Measurements from ENCODE around the gene FARS2. TPM values are rescaled to one million over a fixed set of nuclear protein-coding genes. Genes with fewer than 3 reads are reported as not detected.
A peak's percentile ranks its signal among the peaks of the same experiment; 100 is the strongest.

Gene FARS2
- total RNA-seq, 2 experiments from 2014 or later, result 13.8 to 14.3 TPM

GRCh38 chr6:5762561-5762968 is 501.3 kb downstream of the FARS2 start:
- no peaks in the 10 kb centered on the region for H3K79me2 ChIP-seq (ENCODE audit: insufficient read depth, low read depth, low read length)
- no peak overlapping the region for H3K4me3 ChIP-seq (ENCODE audit: low read depth, low read length, poor library complexity, severe bottlenecking)
- H3K27ac ChIP-seq (ENCODE audit: low read depth, low read length, poor library complexity, severe bottlenecking), result no peak overlapping the region
- no peaks in the 10 kb centered on the region for H3K9me3 ChIP-seq (ENCODE audit: low read length)
- CTCF ChIA-PET (ENCODE audit: unreplicated experiment), result no interaction called here
- POLR2A ChIA-PET, result no interaction called here
- no TSS peak for BruUV-seq (replicated peaks)
- no peak for TF ChIP-seq CTCF (conservative IDR thresholded peaks at IDR 0.05; ENCODE audit: low read length)
- no peak for TF ChIP-seq EZH2phosphoT487 (IDR thresholded peaks at IDR 0.05; ENCODE audit: borderline replicate concordance, low read depth, low read length)
- intact Hi-C loops (cut with micrococcal nuclease; ENCODE audit: unreplicated experiment), result no loop called here
- no peak for DNase-seq (ENCODE audit: low spot score)
- H3K4me1 ChIP-seq (ENCODE audit: insufficient read depth, low read length, poor library complexity, severe bottlenecking), result peaks cover 3% of the 10 kb centered on the region
- no peaks in the 10 kb centered on the region for H3K9me2 ChIP-seq (ENCODE audit: insufficient read depth, low read length)
- H3K36me3 ChIP-seq (ENCODE audit: insufficient read depth, low read length), result no peaks in the 10 kb centered on the region
- no peak overlapping the region for H2AFZ ChIP-seq (ENCODE audit: low read length)
- H4K20me1 ChIP-seq (ENCODE audit: insufficient read depth, low read length), result no peaks in the 10 kb centered on the region
- H3K4me2 ChIP-seq (ENCODE audit: low read length), result no peak overlapping the region

GRCh38 chr6:5763407-5763806 is 502.1 kb downstream of the FARS2 start:
- Histone ChIP-seq H3K36me3 (ENCODE audit: insufficient read depth, low read length) (no peaks in the 10 kb centered on the region), H3K9me2 (ENCODE audit: insufficient read depth, low read length) (no peaks in the 10 kb centered on the region), H3K79me2 (ENCODE audit: insufficient read depth, low read depth, low read length) (no peaks in the 10 kb centered on the region), H4K20me1 (ENCODE audit: insufficient read depth, low read length) (no peaks in the 10 kb centered on the region), H3K4me2 (ENCODE audit: low read length) (no peak overlapping the region), H3K9me3 (ENCODE audit: low read length) (no peaks in the 10 kb centered on the region; the same call in 1 of the 2 replicates), H3K27ac (ENCODE audit: low read depth, low read length, poor library complexity, severe bottlenecking) (no peak overlapping the region), H3K4me1 (ENCODE audit: insufficient read depth, low read length, poor library complexity, severe bottlenecking) (peaks cover 3% of the 10 kb centered on the region), H2AFZ (ENCODE audit: low read length) (no peak overlapping the region), H3K4me3 (ENCODE audit: low read depth, low read length, poor library complexity, severe bottlenecking) (no peak overlapping the region)
- no peak for DNase-seq (ENCODE audit: low spot score)
- TF ChIP-seq EZH2phosphoT487 (IDR thresholded peaks at IDR 0.05; ENCODE audit: borderline replicate concordance, low read depth, low read length) (no peak), CTCF (conservative IDR thresholded peaks at IDR 0.05; ENCODE audit: low read length) (no peak)
- no TSS peak for BruUV-seq (replicated peaks)
- ChIA-PET POLR2A (interaction anchor here (0.7 kb wide), 1 partner anchor 422 kb away, joined by 3 read pairs; no protein-coding TSS in a partner anchor), CTCF (ENCODE audit: unreplicated experiment) (no interaction called here)
- intact Hi-C loops (cut with micrococcal nuclease; ENCODE audit: unreplicated experiment), result no loop called here

- Histone ChIP-seq H4K20me1 (ENCODE audit: insufficient read depth, low read length) (no peaks in the 10 kb centered on the region), H3K4me3 (ENCODE audit: low read depth, low read length, poor library complexity, severe bottlenecking) (no peak overlapping the region), H2AFZ (ENCODE audit: low read length) (no peak overlapping the region), H3K4me2 (ENCODE audit: low read length) (no peak overlapping the region), H3K9me3 (ENCODE audit: low read length) (no peaks in the 10 kb centered on the region; the same call in 1 of the 2 replicates), H3K79me2 (ENCODE audit: insufficient read depth, low read depth, low read length) (no peaks in the 10 kb centered on the region), H3K27ac (ENCODE audit: low read depth, low read length, poor library complexity, severe bottlenecking) (no peak overlapping the region), H3K36me3 (ENCODE audit: insufficient read depth, low read length) (no peaks in the 10 kb centered on the region), H3K9me2 (ENCODE audit: insufficient read depth, low read length) (no peaks in the 10 kb centered on the region), H3K4me1 (ENCODE audit: insufficient read depth, low read length, poor library complexity, severe bottlenecking) (peaks cover 3% of the 10 kb centered on the region)
- POLR2A ChIA-PET, result no interaction called here
- CTCF ChIA-PET (ENCODE audit: unreplicated experiment), result no interaction called here
- TF ChIP-seq EZH2phosphoT487 (IDR thresholded peaks at IDR 0.05; ENCODE audit: borderline replicate concordance, low read depth, low read length) (no peak), CTCF (conservative IDR thresholded peaks at IDR 0.05; ENCODE audit: low read length) (no peak)
- no TSS peak for BruUV-seq (replicated peaks)
- peak; percentile 36 for DNase-seq (ENCODE audit: low spot score)
- intact Hi-C loops (cut with micrococcal nuclease; ENCODE audit: unreplicated experiment), result loop anchor here (1.0 kb wide), 1 partner anchor 293 kb away; no protein-coding TSS in a partner anchor
Measured at GRCh38 chr6:5763871-5764270, 502.6 kb downstream of the FARS2 start.
